ENCODE data around the gene MGST2. TPM values are rescaled to one million over a fixed set of nuclear protein-coding genes. Genes with fewer than 3 reads are reported as not detected.

The MGST2 gene
- total and polyA plus RNA-seq, 4 donors: 69.6 to 170 (median 90.7) TPM

GRCh38 chr4:139718833-139719232 lies 53.2 kb downstream of the MGST2 start:
- no peak overlapping the region for H3K9ac ChIP-seq (ENCODE audit: low read depth in 1 of 2, low read length in 2 of 2)
- TF ChIP-seq SP1 (IDR thresholded peaks at IDR 0.05): no peak
- no peak for TF ChIP-seq GABPA (IDR thresholded peaks at IDR 0.05 in 1 of 2, conservative IDR thresholded peaks at IDR 0.05 in 1 of 2)
- no peak for TF ChIP-seq HNF4G (IDR thresholded peaks at IDR 0.05)
- TF ChIP-seq TAF1 (conservative IDR thresholded peaks at IDR 0.05): no peak
- no peak for TF ChIP-seq FOXA1 (IDR thresholded peaks at IDR 0.05)
- TF ChIP-seq RAD21 (IDR thresholded peaks at IDR 0.05): no peak
- no peak for TF ChIP-seq YY1 (IDR thresholded peaks at IDR 0.05)
- no peak for TF ChIP-seq RXRA (IDR thresholded peaks at IDR 0.05)
- TF ChIP-seq JUND (IDR thresholded peaks at IDR 0.05): no peak
- TF ChIP-seq, protein P1, sequence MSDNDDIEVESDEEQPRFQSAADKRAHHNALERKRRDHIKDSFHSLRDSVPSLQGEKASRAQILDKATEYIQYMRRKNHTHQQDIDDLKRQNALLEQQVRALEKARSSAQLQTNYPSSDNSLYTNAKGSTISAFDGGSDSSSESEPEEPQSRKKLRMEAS (IDR thresholded peaks at IDR 0.05): no peak
- no peak for TF ChIP-seq NR2F2 (IDR thresholded peaks at IDR 0.05)
- no peak for TF ChIP-seq ZBTB33 (IDR thresholded peaks at IDR 0.05)
- TF ChIP-seq HNF4A (conservative IDR thresholded peaks at IDR 0.05): no peak
- TF ChIP-seq, protein P2, sequence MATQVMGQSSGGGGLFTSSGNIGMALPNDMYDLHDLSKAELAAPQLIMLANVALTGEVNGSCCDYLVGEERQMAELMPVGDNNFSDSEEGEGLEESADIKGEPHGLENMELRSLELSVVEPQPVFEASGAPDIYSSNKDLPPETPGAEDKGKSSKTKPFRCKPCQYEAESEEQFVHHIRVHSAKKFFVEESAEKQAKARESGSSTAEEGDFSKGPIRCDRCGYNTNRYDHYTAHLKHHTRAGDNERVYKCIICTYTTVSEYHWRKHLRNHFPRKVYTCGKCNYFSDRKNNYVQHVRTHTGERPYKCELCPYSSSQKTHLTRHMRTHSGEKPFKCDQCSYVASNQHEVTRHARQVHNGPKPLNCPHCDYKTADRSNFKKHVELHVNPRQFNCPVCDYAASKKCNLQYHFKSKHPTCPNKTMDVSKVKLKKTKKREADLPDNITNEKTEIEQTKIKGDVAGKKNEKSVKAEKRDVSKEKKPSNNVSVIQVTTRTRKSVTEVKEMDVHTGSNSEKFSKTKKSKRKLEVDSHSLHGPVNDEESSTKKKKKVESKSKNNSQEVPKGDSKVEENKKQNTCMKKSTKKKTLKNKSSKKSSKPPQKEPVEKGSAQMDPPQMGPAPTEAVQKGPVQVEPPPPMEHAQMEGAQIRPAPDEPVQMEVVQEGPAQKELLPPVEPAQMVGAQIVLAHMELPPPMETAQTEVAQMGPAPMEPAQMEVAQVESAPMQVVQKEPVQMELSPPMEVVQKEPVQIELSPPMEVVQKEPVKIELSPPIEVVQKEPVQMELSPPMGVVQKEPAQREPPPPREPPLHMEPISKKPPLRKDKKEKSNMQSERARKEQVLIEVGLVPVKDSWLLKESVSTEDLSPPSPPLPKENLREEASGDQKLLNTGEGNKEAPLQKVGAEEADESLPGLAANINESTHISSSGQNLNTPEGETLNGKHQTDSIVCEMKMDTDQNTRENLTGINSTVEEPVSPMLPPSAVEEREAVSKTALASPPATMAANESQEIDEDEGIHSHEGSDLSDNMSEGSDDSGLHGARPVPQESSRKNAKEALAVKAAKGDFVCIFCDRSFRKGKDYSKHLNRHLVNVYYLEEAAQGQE (IDR thresholded peaks at IDR 0.05): no peak
- no peak for TF ChIP-seq EGR1 (IDR thresholded peaks at IDR 0.05; ENCODE audit: low read depth in 2 of 2)
- TF ChIP-seq FOXA2 (IDR thresholded peaks at IDR 0.05): no peak
- TF ChIP-seq ATF3 (IDR thresholded peaks at IDR 0.05): no peak
- TF ChIP-seq CTCF (IDR thresholded peaks at IDR 0.05; ENCODE audit: low read depth, low read length, missing input control): no peak
- H3K4me3 ChIP-seq (ENCODE audit: low read depth in 1 of 3, low read length in 3 of 3): no peak overlapping the region
- WGBS: 96% methylated on average over 10 of the region's 10 CpGs
- H3K4me1 ChIP-seq (ENCODE audit: control insufficient read depth in 4 of 4, insufficient read depth in 4 of 4, low read length in 3 of 4): no peaks in the 10 kb centered on the region
- H3K27ac ChIP-seq (ENCODE audit: low read depth in 1 of 2, low read length in 2 of 2): no peak overlapping the region
- H3K36me3 ChIP-seq (ENCODE audit: control insufficient read depth in 4 of 4, insufficient read depth in 3 of 4, low read depth in 1 of 4, low read length in 3 of 4): peaks cover 1 to 18% (median 14%) of the 10 kb centered on the region in 4 donors
- no peak for DNase-seq (ENCODE audit: low spot score)
- no peaks in the 10 kb centered on the region for H3K9me3 ChIP-seq (ENCODE audit: control insufficient read depth in 4 of 4, low read length in 3 of 4)
- no peaks in the 10 kb centered on the region for H3K27me3 ChIP-seq (ENCODE audit: control insufficient read depth in 4 of 4, insufficient read depth in 4 of 4, low read length in 3 of 4)
